Stimulated activated naive B cell treated with anti-CD40 and anti-IgM and Interleukin-4, amounts not matched to agents 10 μg/mL and 1 μg/mL and 100 μg/mL, for 72 hours (primary cell): Measurements from ENCODE around the gene ATP6V0E1.
"Not testable (repeated sequence)": the region's sequence is repeated elsewhere in the genome, so short reads cannot be mapped to it uniquely, and the experiment has no call there.

Experiments used
- ATAC-seq, 2 donors: fragments of 150-1000 bp; cut with Tn5 transposase; replicated peaks; 2 replicates each; pipeline ENCODE4 v1.10.0; 2021; ENCODE audit warnings: moderate library complexity in 1 of 2
- DNase-seq: peaks from one replicate; pipeline ENCODE4 v3.0.0; 2021
- H3K27ac Mint-ChIP-seq: one replicate; pipeline ENCODE4 v1.8.0; 2022; ENCODE audit warnings: mild to moderate bottlenecking, mixed read lengths
- H3K27me3 Mint-ChIP-seq, 2 donors: one replicate each; pipeline ENCODE4 v1.8.0; 2022; ENCODE audit warnings: mixed read lengths in 2 of 2
- H3K36me3 Mint-ChIP-seq, 2 donors: one replicate each; pipeline ENCODE4 v1.8.0; 2022; ENCODE audit warnings: mixed read lengths in 2 of 2, mild to moderate bottlenecking in 1 of 2
- H3K4me1 Mint-ChIP-seq, 2 donors: one replicate each; pipeline ENCODE4 v1.8.0; 2022; ENCODE audit warnings: mixed read lengths in 2 of 2, mild to moderate bottlenecking in 1 of 2
- H3K4me3 Mint-ChIP-seq, 2 donors: one replicate each; pipeline ENCODE4 v1.8.0; 2022; ENCODE audit warnings: mild to moderate bottlenecking in 2 of 2, mixed read lengths in 2 of 2, moderate library complexity in 1 of 2
- H3K9me3 Mint-ChIP-seq, 2 donors: one replicate each; pipeline ENCODE4 v1.8.0; 2022; ENCODE audit warnings: mixed read lengths in 2 of 2, mild to moderate bottlenecking in 1 of 2

ATP6V0E1 gene

DNA sequence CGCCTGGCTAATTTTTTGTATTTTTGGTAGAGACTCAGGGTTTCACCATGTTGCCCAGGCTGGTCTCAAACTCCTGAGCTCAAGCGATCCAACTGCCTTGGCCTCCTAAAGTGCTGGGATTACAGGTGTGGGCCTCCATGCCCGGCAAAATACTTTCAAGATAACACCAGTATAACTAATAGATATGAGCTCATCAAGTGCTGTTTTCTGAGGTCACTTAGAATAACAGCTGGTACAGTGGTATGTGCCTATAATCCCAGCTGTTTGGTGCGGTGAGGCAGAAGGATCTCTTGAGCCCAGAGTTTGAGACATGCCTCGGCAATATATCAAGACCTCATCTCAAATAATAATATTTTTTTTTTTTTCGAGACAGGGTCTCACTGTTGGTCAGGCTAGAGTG is 42.1 kb downstream of the ATP6V0E1 start:
- H3K27ac Mint-ChIP-seq = peak overlapping the region; percentile 28

DNA sequence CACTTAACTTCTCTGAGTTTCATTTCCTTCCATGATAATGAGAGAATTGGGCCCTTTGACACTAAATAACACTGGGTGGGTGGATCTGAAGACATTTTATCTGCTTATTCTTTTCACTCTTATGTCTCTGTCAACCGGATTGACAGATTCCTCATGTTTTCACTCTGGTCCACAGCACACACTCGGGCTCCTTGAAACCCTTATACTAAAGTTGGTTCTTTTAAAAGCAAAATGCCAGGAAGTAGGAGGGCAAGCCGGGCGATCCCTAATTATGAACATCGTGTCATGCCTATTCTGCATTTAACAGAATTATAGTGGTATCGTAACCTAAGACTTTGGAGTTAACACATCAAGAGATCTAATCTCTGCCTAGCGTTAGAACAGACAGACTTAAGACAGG is 44.3 kb downstream of the ATP6V0E1 start:
- Mint-ChIP-seq H3K27me3 (no peaks in the 10 kb centered on the region), H3K4me3 (no peak overlapping the region)

More for the DNA sequence above, 42.1 kb downstream of the ATP6V0E1 start:
- Mint-ChIP-seq H3K27me3 (no peaks in the 10 kb centered on the region), H3K9me3 (peaks cover 0 to 2% of the 10 kb centered on the region in 2 donors), H3K4me3 (no peak overlapping the region), H3K4me1 (peaks cover 0 to 9% of the 10 kb centered on the region in 2 donors), H3K36me3 (peaks cover 30 to 32% of the 10 kb centered on the region in 2 donors)
- ATAC-seq (no peak), DNase-seq (no peak)

DNA sequence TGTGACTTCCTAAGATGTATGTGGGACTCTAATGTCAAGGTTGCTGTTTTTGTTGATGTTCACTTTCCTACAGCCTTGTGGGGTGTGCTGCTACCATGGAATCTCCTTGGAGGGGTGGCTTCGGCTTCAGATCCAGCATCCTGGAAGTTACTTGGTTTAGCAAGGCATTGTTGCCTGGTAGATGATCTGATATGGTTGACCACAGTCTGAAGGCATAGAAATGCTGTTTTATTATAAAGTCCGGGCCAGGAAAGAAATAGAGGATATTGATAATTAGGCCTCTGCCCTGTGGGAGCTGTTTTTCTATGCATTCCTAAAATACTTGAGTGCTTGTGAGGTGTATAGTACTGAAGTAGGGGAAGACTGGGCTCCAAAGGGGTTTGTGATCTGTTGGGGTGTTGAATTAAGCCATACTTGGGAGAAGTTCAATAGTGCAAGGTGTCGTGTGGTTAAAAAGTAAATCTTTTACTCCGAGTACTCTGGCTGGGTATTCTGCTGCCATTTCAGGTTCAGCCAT is 45.3 kb downstream of the ATP6V0E1 start:
- Mint-ChIP-seq H3K4me1 (peaks cover 7 to 8% of the 10 kb centered on the region in 2 donors), H3K4me3 (no peak overlapping the region), H3K27me3 (no peaks in the 10 kb centered on the region), H3K9me3 (peaks cover 0 to 2% of the 10 kb centered on the region in 2 donors), H3K36me3 (peaks cover 14 to 15% of the 10 kb centered on the region in 2 donors), H3K27ac (no peak overlapping the region)
- DNase-seq (no peak), ATAC-seq (no peak)

More for the DNA sequence above, 44.3 kb downstream of the ATP6V0E1 start:
- peak overlapping the region; percentile 66 for H3K27ac Mint-ChIP-seq
- H3K9me3 Mint-ChIP-seq = peaks cover 0 to 2% of the 10 kb centered on the region in 2 donors
- H3K4me1 Mint-ChIP-seq = peaks cover 0 to 5% of the 10 kb centered on the region in 2 donors
- DNase-seq (no peak), ATAC-seq (no peak)
- H3K36me3 Mint-ChIP-seq = peaks cover 12 to 15% of the 10 kb centered on the region in 2 donors

DNA sequence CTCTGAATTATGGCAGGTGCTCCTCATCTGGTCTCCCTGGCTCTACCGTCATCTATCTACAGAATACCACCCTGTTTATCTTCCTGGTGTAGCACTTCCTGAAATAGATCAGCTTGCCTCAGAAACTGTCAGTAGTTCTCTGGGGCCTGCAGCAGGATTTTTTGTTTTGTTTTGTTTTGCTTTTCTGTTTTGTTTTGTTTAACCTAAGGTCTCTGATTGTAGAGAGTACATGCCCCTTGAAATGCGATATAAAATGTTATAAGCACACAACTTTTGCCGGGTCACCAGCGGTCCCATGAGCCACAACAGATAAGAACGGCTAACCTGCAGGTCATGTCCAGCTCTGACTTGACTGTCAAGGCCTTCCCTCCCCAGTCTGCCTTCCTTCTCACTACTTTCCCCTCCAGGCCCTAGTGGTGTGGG is 45.9 kb downstream of the ATP6V0E1 start:
- no peaks in the 10 kb centered on the region for H3K9me3 Mint-ChIP-seq
- no peak overlapping the region for H3K27ac Mint-ChIP-seq
- peaks cover 15 to 18% of the 10 kb centered on the region in 2 donors for H3K36me3 Mint-ChIP-seq

DNA sequence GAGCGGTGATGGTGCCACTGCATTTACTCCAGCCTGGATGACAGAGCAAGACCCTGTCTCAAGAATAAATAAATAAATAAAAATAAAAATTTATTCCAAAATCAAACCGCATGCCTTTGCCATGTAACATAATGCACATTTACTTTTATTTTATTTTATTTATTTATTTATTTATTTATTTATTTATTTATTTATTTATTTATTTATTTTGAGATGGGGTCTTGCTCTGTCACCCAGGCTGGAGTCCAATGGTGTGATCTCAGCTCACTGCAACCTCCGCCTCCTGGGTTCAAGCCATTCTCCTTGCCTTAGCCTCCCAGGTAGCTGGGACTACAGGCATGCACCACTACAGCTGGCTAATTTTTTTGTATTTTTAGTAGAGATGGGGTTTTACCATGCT is 48.5 kb downstream of the ATP6V0E1 start:
- DNase-seq, H3K27me3 Mint-ChIP-seq, H3K9me3 Mint-ChIP-seq, H3K4me3 Mint-ChIP-seq, ATAC-seq: not testable (repeated sequence)
- Mint-ChIP-seq H3K4me1 (peaks cover 21 to 40% of the 10 kb centered on the region in 2 donors), H3K27ac (peak overlapping the region; percentile 15), H3K36me3 (peaks cover 17 to 26% of the 10 kb centered on the region in 2 donors)

More for the DNA sequence above, 45.9 kb downstream of the ATP6V0E1 start:
- Mint-ChIP-seq H3K4me3 (no peak overlapping the region), H3K4me1 (peaks cover 9 to 14% of the 10 kb centered on the region in 2 donors), H3K27me3 (no peaks in the 10 kb centered on the region)
- peak; percentile 44 to 74 for ATAC-seq
- no peak for DNase-seq

DNA sequence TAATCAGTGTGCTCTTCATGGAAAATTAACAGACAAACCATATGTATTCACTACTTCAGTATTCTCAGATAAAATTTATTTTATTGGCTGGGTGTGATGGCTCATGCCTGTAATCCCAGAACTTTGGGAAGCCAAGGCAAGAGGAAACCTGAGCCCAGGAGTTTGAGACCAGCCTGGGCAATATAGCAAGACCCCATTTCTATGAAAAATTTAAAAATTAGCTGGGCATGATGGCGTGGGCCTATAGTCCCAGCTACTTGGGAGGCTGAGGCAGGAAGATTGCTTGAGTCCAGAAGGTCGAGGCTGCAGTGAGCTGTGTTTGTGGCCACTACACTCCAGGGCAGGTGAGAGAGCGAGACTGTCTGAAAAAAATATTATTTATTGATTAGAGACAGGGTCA is 49.2 kb downstream of the ATP6V0E1 start:
- H3K9me3 Mint-ChIP-seq = no peaks in the 10 kb centered on the region
- ATAC-seq (no peak), DNase-seq (no peak)
- peaks cover 17 to 28% of the 10 kb centered on the region in 2 donors for H3K36me3 Mint-ChIP-seq
- no peak overlapping the region for H3K4me3 Mint-ChIP-seq
- no peaks in the 10 kb centered on the region for H3K27me3 Mint-ChIP-seq
- peak overlapping the region; percentile 15 for H3K27ac Mint-ChIP-seq
- H3K4me1 Mint-ChIP-seq = peaks cover 21 to 44% of the 10 kb centered on the region in 2 donors

DNA sequence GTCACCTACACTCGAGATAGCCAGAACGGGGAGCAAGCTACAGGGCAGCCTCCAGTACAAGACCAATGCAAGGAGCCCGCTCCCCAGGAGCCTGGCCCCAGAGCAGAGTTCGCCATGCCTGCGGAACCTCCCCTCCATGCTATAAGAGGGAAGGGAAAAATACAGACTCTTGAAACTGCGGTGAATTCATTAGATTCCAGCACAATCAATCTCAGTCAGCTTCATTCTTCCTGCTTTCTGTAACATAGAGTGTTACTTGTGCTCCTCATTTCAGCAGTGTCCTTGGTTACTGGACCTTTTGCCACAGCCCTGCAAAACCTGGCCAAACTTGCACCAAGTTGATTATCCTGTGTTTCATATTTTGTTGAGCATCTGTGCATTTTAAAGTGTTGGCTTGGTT is 50.4 kb downstream of the ATP6V0E1 start:
- H3K27ac Mint-ChIP-seq = peak overlapping the region; percentile 75
- peaks cover 17 to 28% of the 10 kb centered on the region in 2 donors for H3K36me3 Mint-ChIP-seq
- no peak overlapping the region for H3K4me3 Mint-ChIP-seq
- H3K4me1 Mint-ChIP-seq = peaks cover 21 to 44% of the 10 kb centered on the region in 2 donors
- DNase-seq (no peak), ATAC-seq (no peak)
- H3K9me3 Mint-ChIP-seq = no peaks in the 10 kb centered on the region
- no peaks in the 10 kb centered on the region for H3K27me3 Mint-ChIP-seq

DNA sequence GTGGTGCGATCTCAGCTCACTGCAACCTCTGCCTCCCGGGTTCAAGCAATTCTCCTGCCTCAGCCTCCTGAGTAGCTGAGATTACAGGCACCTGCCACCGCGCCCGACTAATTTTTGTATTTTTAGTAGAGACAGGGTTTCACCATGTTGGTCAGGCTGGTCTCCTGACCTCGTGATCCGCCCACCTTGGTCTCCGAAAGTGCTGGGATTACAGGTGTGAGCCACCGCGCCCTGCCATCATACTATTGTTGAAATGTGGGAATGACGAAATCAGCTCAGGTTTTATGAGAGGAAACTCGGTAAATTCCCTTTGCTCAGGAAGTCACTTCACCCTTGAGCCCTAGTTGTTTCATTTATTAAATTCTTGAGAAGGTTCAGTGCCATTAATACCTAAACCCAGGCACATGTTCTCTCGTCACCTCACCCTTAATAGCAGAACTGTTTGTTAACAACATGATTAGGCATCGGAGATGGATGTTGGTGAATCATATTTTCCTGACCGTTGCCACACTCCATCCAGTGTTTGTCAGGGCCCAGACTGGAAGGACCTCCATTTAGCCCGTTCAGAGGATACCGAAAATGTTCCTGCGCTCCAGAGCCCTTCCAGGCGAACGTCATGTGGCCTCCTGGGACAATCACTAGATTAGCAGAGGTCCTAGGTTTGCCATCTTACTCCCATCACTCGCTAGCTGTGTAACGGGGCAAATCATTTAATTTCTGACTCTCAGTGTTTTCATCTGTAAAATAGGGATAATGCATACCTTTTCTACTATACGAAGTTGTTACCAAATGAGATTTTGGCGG is 52.5 kb downstream of the ATP6V0E1 start:
- Mint-ChIP-seq H3K4me1 (peaks cover 35 to 61% of the 10 kb centered on the region in 2 donors), H3K9me3 (no peaks in the 10 kb centered on the region), H3K27me3 (no peaks in the 10 kb centered on the region), H3K27ac (peak overlapping the region; percentile 98), H3K4me3 (peak overlapping the region; percentile 78 to 85), H3K36me3 (peaks cover 17 to 39% of the 10 kb centered on the region in 2 donors)
- DNase-seq (peak; percentile 75), ATAC-seq (peak; percentile 78 to 84)

DNA sequence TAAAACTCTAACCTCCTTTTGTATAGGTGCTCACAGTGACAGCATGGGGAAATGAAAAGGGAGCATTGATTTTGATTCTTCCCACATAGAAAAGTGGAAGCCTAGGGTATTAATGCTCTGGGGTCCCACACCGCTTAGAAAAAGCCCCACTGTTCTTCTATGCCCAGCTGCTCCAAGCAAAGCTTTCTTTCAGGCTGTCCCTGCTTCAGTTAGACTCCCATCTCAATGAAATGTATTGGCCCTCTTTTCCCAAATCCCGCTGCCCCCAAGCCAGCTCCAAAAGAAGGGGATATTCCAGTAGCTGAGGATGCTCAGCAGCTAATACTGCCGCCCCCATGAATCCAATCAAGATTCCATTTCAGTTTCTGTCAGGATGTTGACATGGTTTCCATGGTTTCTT is 55.6 kb downstream of the ATP6V0E1 start:
- peak overlapping the region; percentile 85 for H3K27ac Mint-ChIP-seq
- H3K4me1 Mint-ChIP-seq = peaks cover 35 to 50% of the 10 kb centered on the region in 2 donors
- no peaks in the 10 kb centered on the region for H3K27me3 Mint-ChIP-seq

DNA sequence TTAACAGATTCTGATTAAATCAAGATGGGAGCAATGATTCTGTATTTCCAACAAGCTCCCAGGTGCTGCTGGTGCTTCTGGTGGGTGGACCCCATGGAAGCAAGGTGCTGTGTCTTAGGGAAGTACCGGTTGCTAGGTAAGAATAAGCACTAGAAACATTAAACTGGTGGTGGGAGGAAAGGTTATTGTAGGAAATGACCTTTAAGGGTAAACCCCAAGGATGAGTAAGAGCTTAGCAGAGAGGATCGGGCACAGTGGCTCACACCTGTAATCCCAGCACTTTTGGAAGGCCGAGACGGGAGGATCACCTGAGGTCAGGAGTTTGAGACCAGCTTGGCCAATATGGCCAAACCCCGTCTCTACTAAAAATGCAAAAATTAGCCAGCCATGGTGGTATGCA is 56.4 kb downstream of the ATP6V0E1 start:
- Mint-ChIP-seq H3K27ac (peak overlapping the region; percentile 85), H3K4me1 (peaks cover 27 to 42% of the 10 kb centered on the region in 2 donors), H3K36me3 (peaks cover 3 to 25% of the 10 kb centered on the region in 2 donors), H3K9me3 (no peaks in the 10 kb centered on the region), H3K4me3 (no peak overlapping the region), H3K27me3 (no peaks in the 10 kb centered on the region)
- DNase-seq = no peak
- ATAC-seq = no peak

More for the DNA sequence above, 55.6 kb downstream of the ATP6V0E1 start:
- Mint-ChIP-seq H3K9me3 (no peaks in the 10 kb centered on the region), H3K4me3 (no peak overlapping the region), H3K36me3 (peaks cover 9 to 33% of the 10 kb centered on the region in 2 donors)
- ATAC-seq (no peak), DNase-seq (no peak)

DNA sequence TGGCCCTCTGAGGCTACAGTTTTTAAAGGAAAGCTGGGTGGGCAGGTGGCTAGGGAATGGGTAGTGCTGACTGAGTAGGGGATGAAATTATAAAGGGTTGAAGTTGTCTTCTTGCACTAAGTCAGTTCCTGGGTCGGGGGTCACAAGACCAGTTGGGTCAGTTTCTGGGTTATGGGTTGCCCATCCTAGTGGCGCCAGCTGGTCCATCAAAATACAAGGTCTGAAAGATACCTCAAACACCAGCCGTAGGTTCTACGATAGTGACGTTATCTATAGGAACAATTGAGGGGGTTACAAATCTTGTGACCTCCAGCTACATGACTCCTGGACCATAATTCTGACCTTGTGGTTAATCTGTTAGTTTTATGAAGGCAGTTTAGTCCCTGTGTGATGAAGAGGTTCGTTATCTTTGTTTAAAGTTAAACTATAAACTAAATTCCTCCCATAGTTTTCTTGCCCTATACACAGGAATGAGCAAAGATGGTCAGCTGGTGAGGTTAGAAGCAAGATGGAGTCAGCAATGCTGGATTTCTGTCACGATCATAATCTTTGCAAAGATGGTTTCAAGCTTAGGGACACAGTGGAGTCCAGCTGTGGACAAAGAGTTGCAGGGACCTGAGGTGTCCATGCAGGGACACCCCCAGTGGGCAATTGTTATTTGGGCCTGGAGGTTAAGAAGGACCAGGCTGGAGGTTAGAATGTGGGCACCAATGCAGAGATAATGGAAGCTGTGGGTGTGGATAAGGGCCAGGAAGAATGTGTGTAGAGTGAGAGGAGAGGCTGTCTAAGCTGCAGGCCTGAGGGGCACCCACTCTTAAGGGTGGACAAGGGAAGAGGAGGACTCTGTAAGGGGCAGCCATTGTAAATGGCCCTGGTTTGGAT is 58.6 kb downstream of the ATP6V0E1 start:
- no peak for DNase-seq
- no peak for ATAC-seq
- Mint-ChIP-seq H3K9me3 (no peaks in the 10 kb centered on the region), H3K27me3 (no peaks in the 10 kb centered on the region), H3K27ac (peak overlapping the region; percentile 5), H3K4me1 (peaks cover 16 to 20% of the 10 kb centered on the region in 2 donors), H3K4me3 (no peak overlapping the region), H3K36me3 (peaks cover 0 to 17% of the 10 kb centered on the region in 2 donors)

DNA sequence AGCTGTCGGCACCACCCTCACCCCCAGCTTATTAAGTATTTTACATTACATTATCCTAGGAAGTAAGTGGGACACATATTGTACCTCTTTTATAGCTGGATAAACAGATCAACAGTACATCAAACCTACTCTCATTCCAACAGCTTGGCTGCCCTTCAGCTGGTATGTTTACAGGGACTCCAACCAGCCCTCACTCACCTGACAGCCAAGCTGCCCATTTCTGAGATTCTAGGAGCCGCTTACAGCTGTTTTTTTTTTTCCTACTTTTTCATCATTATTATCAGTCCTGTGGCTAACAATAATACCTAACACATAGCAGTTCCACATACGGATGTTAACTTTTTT is 59.2 kb downstream of the ATP6V0E1 start:
- peaks cover 16 to 17% of the 10 kb centered on the region in 2 donors for H3K4me1 Mint-ChIP-seq
- DNase-seq (no peak), ATAC-seq (no peak)
- H3K27me3 Mint-ChIP-seq = no peaks in the 10 kb centered on the region
- H3K27ac Mint-ChIP-seq = no peak overlapping the region
- no peak overlapping the region for H3K4me3 Mint-ChIP-seq
- H3K36me3 Mint-ChIP-seq = peaks cover 0 to 14% of the 10 kb centered on the region in 2 donors
- no peaks in the 10 kb centered on the region for H3K9me3 Mint-ChIP-seq

DNA sequence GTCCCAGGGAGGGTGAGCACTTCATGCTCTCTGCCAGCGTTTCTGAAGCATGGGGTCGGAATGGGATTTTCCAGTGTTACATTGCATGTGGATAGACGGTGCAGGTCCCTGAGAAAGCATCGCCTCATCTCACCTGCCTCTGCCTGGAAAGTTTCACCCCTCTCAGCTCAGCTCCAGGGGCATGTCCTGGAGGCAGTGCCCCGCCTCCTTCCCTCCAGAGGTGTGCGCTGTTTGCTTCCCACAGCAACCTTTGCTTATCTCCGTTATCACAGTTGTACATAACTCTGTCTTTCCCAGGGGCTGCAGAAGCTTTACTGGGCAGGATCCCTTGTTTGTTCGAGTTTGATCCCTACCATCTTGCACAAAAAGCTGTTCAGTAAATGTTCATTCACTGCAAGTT is 61.9 kb downstream of the ATP6V0E1 start:
- Mint-ChIP-seq H3K9me3 (no peaks in the 10 kb centered on the region), H3K27ac (no peak overlapping the region), H3K27me3 (no peaks in the 10 kb centered on the region), H3K4me1 (peaks cover 2 to 4% of the 10 kb centered on the region in 2 donors), H3K36me3 (peaks cover 0 to 6% of the 10 kb centered on the region in 2 donors), H3K4me3 (no peak overlapping the region)
- ATAC-seq (no peak), DNase-seq (no peak)
